ENCODE measurements around the gene C7orf33. TPM values are rescaled to one million over a fixed set of nuclear protein-coding genes. Genes with fewer than 3 reads are reported as not detected.

Gene C7orf33
- total RNA-seq, 3 donors from 2014 or later (not counting 1 experiment from before 2014, with no cell fraction given) = not detected

DNA sequence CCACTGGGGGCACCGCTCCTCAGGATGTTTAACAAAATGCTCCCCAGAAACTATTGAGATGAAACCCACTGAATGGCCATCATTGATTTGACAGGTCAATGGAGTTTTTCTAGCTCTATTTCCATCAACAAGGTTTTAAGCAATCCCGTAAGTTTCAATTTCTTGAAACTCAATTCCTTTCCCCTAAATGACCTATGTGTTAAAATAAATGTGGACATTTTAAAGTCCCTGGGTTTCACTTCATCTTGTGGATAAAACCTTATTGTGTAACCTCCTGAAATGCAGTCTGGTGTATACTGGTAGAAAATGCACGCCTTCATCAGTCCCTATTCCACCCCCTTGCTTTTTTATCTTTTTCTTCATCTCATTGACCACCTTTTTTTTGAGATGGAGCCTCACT is 8.9 kb upstream of the C7orf33 start:
- no peak overlapping the region for H3K4me3 ChIP-seq (ENCODE audit: low read length)

DNA sequence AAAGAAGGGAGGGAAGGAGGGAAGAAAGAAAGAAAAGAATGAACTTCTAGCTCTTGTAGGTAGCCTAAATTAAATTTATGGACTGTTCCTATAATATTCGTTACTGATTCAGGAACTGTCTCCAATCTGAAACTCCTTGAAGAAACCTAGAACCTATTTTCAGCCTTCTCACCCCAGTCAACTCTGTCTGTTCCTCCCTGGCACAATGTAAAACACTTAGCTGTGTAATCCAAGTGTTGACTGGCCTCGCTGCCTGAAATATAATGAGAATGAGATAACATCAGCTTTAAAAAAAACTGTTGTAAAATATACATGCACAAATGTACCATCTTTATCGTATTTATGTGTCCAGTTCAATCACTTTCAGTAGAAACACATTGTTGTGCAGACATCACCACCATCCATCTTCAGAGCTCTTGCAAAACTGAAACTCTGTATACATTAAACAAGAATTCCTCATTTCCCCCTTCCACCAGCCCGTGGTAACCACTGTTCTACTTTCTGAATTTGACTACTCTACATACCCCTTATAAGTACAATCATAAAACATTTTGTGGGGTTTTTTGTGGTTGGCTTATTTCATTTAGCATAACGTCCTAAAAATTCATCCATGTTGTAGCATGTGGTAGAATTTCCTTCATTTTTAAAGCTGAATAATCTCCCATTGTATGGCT is 6.3 kb upstream of the C7orf33 start:
- H3K4me1 Mint-ChIP-seq = no peaks in the 10 kb centered on the region
- H3K27ac Mint-ChIP-seq = no peak overlapping the region
- intact Hi-C loops (cut with micrococcal nuclease) = no loop called here

More for the DNA sequence above, 8.9 kb upstream of the C7orf33 start:
- Histone ChIP-seq H3K9me3 (ENCODE audit: control insufficient read depth, insufficient read depth, low read length) (no peaks in the 10 kb centered on the region), H3K4me1 (ENCODE audit: control insufficient read depth, insufficient read depth, low read length) (no peaks in the 10 kb centered on the region), H3K27me3 (ENCODE audit: control insufficient read depth, insufficient read depth, low read length) (no peaks in the 10 kb centered on the region), H3K36me3 (ENCODE audit: control insufficient read depth, insufficient read depth, low read length) (no peaks in the 10 kb centered on the region), H3K27ac (ENCODE audit: low read length) (no peak overlapping the region)
- Mint-ChIP-seq H3K4me3 (no peak overlapping the region), H3K9me3 (no peaks in the 10 kb centered on the region), H3K36me3 (no peaks in the 10 kb centered on the region), H3K27me3 (ENCODE audit: low read depth in 2 of 2) (peaks cover 11 to 15% of the 10 kb centered on the region in 2 donors), H3K4me1 (no peaks in the 10 kb centered on the region), H3K27ac (no peak overlapping the region)
- ATAC-seq (no peak), DNase-seq (no peak)
- TF ChIP-seq, protein P1, sequence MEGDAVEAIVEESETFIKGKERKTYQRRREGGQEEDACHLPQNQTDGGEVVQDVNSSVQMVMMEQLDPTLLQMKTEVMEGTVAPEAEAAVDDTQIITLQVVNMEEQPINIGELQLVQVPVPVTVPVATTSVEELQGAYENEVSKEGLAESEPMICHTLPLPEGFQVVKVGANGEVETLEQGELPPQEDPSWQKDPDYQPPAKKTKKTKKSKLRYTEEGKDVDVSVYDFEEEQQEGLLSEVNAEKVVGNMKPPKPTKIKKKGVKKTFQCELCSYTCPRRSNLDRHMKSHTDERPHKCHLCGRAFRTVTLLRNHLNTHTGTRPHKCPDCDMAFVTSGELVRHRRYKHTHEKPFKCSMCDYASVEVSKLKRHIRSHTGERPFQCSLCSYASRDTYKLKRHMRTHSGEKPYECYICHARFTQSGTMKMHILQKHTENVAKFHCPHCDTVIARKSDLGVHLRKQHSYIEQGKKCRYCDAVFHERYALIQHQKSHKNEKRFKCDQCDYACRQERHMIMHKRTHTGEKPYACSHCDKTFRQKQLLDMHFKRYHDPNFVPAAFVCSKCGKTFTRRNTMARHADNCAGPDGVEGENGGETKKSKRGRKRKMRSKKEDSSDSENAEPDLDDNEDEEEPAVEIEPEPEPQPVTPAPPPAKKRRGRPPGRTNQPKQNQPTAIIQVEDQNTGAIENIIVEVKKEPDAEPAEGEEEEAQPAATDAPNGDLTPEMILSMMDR (IDR thresholded peaks at IDR 0.05) = no peak
- intact Hi-C loops (cut with micrococcal nuclease) = no loop called here
- WGBS (ENCODE audit: insufficient coverage) = 96% methylated on average over 2 of the region's 3 CpGs

DNA sequence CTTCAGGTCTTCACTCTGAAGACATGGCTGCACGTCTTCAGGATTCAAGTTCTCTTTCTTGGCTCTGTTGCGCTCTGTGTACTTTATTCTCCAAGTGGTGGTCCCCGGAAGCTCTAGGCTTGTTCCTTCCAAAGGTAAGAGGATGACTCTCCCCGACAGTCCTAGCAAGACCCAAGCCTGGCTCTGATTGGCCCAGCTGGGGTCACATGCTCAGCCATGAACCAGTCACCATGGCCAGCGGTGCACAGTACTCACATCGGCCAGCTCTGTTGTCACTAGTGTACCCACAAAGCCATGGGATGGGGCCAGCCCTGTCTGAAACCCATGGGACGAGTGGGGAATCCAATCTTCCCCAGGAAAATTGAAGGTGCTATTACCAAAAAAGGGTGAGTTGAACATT is 5.2 kb upstream of the C7orf33 start:
- no peaks in the 10 kb centered on the region for H3K36me3 ChIP-seq (ENCODE audit: control insufficient read depth, insufficient read depth, low read length)
- Mint-ChIP-seq H3K9me3 (no peaks in the 10 kb centered on the region), H3K27me3 (ENCODE audit: low read depth in 2 of 2) (peaks cover 22 to 32% of the 10 kb centered on the region in 2 donors), H3K36me3 (no peaks in the 10 kb centered on the region), H3K4me3 (no peak overlapping the region), H3K4me1 (no peaks in the 10 kb centered on the region), H3K27ac (no peak overlapping the region)
- ATAC-seq (no peak), DNase-seq (no peak)
- TF ChIP-seq, protein P1 (IDR thresholded peaks at IDR 0.05) = no peak
- WGBS (ENCODE audit: insufficient coverage) = 94% methylated on average over 7 of the region's 7 CpGs
- H3K4me3 ChIP-seq (ENCODE audit: low read length) = no peak overlapping the region
- no peak overlapping the region for H3K27ac ChIP-seq (ENCODE audit: low read length)
- H3K4me1 ChIP-seq (ENCODE audit: control insufficient read depth, insufficient read depth, low read length) = no peaks in the 10 kb centered on the region
- H3K9me3 ChIP-seq (ENCODE audit: control insufficient read depth, insufficient read depth, low read length) = no peaks in the 10 kb centered on the region
- intact Hi-C loops (cut with micrococcal nuclease) = no loop called here
- H3K27me3 ChIP-seq (ENCODE audit: control insufficient read depth, insufficient read depth, low read length) = no peaks in the 10 kb centered on the region

More for the DNA sequence above, 6.3 kb upstream of the C7orf33 start:
- TF ChIP-seq, protein P1 (IDR thresholded peaks at IDR 0.05) = no peak
- Histone ChIP-seq H3K27me3 (ENCODE audit: control insufficient read depth, insufficient read depth, low read length) (no peaks in the 10 kb centered on the region), H3K9me3 (ENCODE audit: control insufficient read depth, insufficient read depth, low read length) (no peaks in the 10 kb centered on the region), H3K4me3 (ENCODE audit: low read length) (no peak overlapping the region), H3K27ac (ENCODE audit: low read length) (no peak overlapping the region), H3K4me1 (ENCODE audit: control insufficient read depth, insufficient read depth, low read length) (no peaks in the 10 kb centered on the region), H3K36me3 (ENCODE audit: control insufficient read depth, insufficient read depth, low read length) (no peaks in the 10 kb centered on the region)
- ATAC-seq (no peak), DNase-seq (no peak)
- Mint-ChIP-seq H3K27me3 (ENCODE audit: low read depth in 2 of 2) (peaks cover 18 to 22% of the 10 kb centered on the region in 2 donors), H3K36me3 (no peaks in the 10 kb centered on the region), H3K4me3 (no peak overlapping the region), H3K9me3 (no peaks in the 10 kb centered on the region)
- 53% methylated on average over 3 of the region's 5 CpGs for WGBS (ENCODE audit: insufficient coverage)

DNA sequence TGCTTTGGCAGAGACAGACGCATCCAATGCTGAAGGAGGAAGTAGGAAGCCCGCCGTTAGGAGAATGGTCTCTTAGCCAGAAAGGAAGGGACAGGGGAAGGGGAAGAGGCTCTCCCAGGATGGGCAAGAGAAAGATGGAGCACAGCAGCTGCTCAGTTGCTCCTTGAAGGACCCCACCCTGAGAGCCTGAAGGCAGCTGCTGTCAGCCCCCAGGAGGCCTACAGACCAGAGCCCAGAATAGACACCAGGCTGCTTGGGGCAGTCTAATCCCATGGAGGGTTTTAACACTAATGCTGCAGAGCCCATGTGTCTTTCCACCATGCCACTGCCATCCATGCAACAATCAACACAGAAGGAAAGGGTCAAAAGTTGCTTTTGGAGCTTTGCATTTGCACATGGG is 3.5 kb upstream of the C7orf33 start:
- Histone ChIP-seq H3K27me3 (ENCODE audit: control insufficient read depth, insufficient read depth, low read length) (no peaks in the 10 kb centered on the region), H3K36me3 (ENCODE audit: control insufficient read depth, insufficient read depth, low read length) (no peaks in the 10 kb centered on the region), H3K4me3 (ENCODE audit: low read length) (no peak overlapping the region), H3K9me3 (ENCODE audit: control insufficient read depth, insufficient read depth, low read length) (no peaks in the 10 kb centered on the region), H3K27ac (ENCODE audit: low read length) (no peak overlapping the region), H3K4me1 (ENCODE audit: control insufficient read depth, insufficient read depth, low read length) (no peaks in the 10 kb centered on the region)
- H3K27ac Mint-ChIP-seq = no peak overlapping the region
- H3K9me3 Mint-ChIP-seq = no peaks in the 10 kb centered on the region
- no peaks in the 10 kb centered on the region for H3K36me3 Mint-ChIP-seq
- intact Hi-C loops (cut with micrococcal nuclease) = no loop called here
- peaks cover 36 to 48% of the 10 kb centered on the region in 2 donors for H3K27me3 Mint-ChIP-seq (ENCODE audit: low read depth in 2 of 2)
- 70% methylated on average over 3 of the region's 3 CpGs for WGBS (ENCODE audit: insufficient coverage)
- ATAC-seq = no peak
- no peak overlapping the region for H3K4me3 Mint-ChIP-seq
- no peaks in the 10 kb centered on the region for H3K4me1 Mint-ChIP-seq
- DNase-seq = no peak
- TF ChIP-seq, protein P1 (IDR thresholded peaks at IDR 0.05) = no peak
